Muscle of leg (tissue), 11 donors: Measurements from ENCODE around the gene MGLL. TPM values are rescaled to one million over a fixed set of nuclear protein-coding genes. Genes with fewer than 3 reads are reported as not detected.

Experiments
- DNase-seq: peaks from one replicate; pipeline ENCODE4 v3.0.0; 2013
- H3K27ac ChIP-seq: one replicate; pipeline ENCODE4 v1.5.1; 2013; ENCODE audit warnings: mild to moderate bottlenecking, low read length, control low read depth
- H3K27me3 ChIP-seq: one replicate; pipeline ENCODE4 v1.6.1; 2013; ENCODE audit warnings: low read length; ENCODE audit not compliant: control insufficient read depth, insufficient read depth
- H3K36me3 ChIP-seq: one replicate; pipeline ENCODE4 v1.6.1; 2013; ENCODE audit warnings: low read length; ENCODE audit not compliant: control insufficient read depth, insufficient read depth
- H3K4me1 ChIP-seq: one replicate; pipeline ENCODE4 v1.6.1; 2013; ENCODE audit warnings: low read length; ENCODE audit not compliant: control insufficient read depth, insufficient read depth
- H3K4me3 ChIP-seq: one replicate; pipeline ENCODE4 v1.5.1; 2013; ENCODE audit warnings: low read length, control low read depth
- H3K9me3 ChIP-seq: replicated peaks from 2 replicates; pipeline ENCODE4 v1.6.1; 2013; ENCODE audit warnings: low read depth, low read length; ENCODE audit not compliant: control insufficient read depth
- WGBS: methylation state at CpG from one replicate; pipeline ENCODE4 v1.1.5; 2013; ENCODE audit warnings: missing lambda C conversion rate; ENCODE audit not compliant: insufficient coverage; 5-methylcytosine and 5-hydroxymethylcytosine counted together
- polyA plus RNA-seq, 8 donors: library from polyadenylated mRNA; unstranded; fragments of 120-200 nt; gene quantifications; one replicate each; pipeline versions ENCODE4 v1.2.1 to v1.2.3, GENCODE V29; 2013; ENCODE audit warnings: inconsistent platforms in 1 of 8, low replicate concordance in 1 of 8; ENCODE audit not compliant: insufficient read length in 8 of 8, insufficient read depth in 1 of 8
- total RNA-seq: library from RNA; stranded (reverse); fragments of 120-200 nt; gene quantifications from one replicate; pipeline ENCODE4 v1.2.4, GENCODE V29; 2013

The MGLL gene
- total and polyA plus RNA-seq, 9 donors, result 18.1 to 25.7 (median 22.3) TPM

DNA sequence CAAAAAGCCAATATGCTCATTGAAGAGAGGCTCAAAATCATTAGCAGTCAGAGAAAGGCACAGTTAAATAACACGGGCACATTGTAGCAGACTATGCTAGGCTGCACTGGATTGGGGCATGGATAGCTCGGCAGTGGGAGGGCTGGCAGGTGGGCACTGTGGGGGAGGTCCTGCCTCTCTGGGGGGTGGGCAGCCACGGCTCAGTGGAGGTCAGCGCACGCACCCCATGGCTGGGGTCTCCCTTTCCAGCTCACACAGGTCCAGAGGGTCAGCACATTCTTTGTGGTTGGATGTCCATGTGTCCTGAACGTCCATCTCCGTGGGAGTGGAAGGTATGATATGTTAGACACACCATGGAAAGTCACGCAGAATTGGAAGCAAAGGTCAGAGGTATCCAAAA, 18.4 kb upstream of the MGLL start:
- no peak for DNase-seq
- Histone ChIP-seq H3K36me3 (no peaks in the 10 kb centered on the region), H3K9me3 (no peaks in the 10 kb centered on the region), H3K4me3 (no peak overlapping the region), H3K27ac (no peak overlapping the region), H3K27me3 (no peaks in the 10 kb centered on the region), H3K4me1 (no peaks in the 10 kb centered on the region)
- 85% methylated on average over 5 of the region's 8 CpGs for WGBS

- H3K4me3 ChIP-seq, result no peak overlapping the region
- H3K27me3 ChIP-seq, result no peaks in the 10 kb centered on the region
- H3K4me1 ChIP-seq, result no peaks in the 10 kb centered on the region
- DNase-seq, result no peak
- no CpG with 5 or more reads among the region's 5 CpGs for WGBS
- no peak overlapping the region for H3K27ac ChIP-seq
- no peaks in the 10 kb centered on the region for H3K9me3 ChIP-seq
- H3K36me3 ChIP-seq, result no peaks in the 10 kb centered on the region
Measured at GRCh38 chr3:127839099-127839498, 16.8 kb upstream of the MGLL start.

DNA sequence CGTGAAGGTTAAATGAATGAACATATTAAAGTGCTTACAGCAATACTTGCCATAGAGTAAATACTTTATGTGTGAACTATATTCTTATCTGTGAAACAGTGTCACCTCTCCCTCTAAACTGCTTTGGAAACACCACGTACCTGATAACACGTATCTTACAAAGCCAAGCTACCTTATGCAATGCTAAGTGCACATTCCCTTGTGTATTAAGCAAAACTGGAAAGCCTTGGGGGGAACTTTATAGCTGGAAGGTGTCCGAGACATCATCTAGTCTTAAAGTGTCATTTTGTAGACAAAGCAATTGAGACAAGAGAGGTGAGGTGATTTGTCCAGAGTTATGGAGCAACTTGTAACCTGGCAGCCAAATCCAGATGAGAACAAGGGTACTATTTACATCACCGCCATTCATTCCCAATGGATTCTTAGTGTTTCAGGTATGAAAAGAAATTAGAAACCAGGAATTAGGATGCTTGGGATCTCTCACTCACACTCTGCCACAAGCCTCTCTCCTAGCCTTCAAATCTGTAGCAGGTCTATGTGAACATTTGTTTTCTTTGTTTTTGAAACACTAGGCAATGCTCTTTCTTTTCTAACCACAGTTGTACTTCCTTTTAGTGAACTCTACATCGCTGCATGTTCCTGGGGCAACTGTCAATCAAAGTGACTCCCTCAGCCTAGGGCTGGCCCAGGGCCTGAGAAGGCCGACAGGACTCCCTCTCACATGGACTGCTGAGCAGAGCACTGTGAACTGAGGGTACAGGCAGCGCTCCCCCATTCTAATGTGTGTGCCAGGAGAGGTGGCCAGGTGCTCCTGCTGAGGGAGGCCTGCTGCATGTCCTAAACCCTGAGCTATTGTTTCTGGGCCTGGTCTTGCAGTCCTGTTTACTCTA, 13.9 kb upstream of the MGLL start:
- H3K36me3 ChIP-seq, result no peaks in the 10 kb centered on the region
- H3K4me1 ChIP-seq, result no peaks in the 10 kb centered on the region
- WGBS, result 92% methylated on average over 3 of the region's 8 CpGs
- no peak for DNase-seq
- H3K9me3 ChIP-seq, result no peaks in the 10 kb centered on the region
- H3K27ac ChIP-seq, result no peak overlapping the region
- H3K27me3 ChIP-seq, result no peaks in the 10 kb centered on the region
- no peak overlapping the region for H3K4me3 ChIP-seq

- Histone ChIP-seq H3K27ac (no peak overlapping the region), H3K36me3 (no peaks in the 10 kb centered on the region), H3K27me3 (no peaks in the 10 kb centered on the region), H3K4me1 (no peaks in the 10 kb centered on the region), H3K4me3 (no peak overlapping the region), H3K9me3 (peaks cover 4% of the 10 kb centered on the region)
- no CpG with 5 or more reads among the region's 4 CpGs for WGBS
- no peak for DNase-seq
Measured at GRCh38 chr3:127834771-127835170, 12.5 kb upstream of the MGLL start.

DNA sequence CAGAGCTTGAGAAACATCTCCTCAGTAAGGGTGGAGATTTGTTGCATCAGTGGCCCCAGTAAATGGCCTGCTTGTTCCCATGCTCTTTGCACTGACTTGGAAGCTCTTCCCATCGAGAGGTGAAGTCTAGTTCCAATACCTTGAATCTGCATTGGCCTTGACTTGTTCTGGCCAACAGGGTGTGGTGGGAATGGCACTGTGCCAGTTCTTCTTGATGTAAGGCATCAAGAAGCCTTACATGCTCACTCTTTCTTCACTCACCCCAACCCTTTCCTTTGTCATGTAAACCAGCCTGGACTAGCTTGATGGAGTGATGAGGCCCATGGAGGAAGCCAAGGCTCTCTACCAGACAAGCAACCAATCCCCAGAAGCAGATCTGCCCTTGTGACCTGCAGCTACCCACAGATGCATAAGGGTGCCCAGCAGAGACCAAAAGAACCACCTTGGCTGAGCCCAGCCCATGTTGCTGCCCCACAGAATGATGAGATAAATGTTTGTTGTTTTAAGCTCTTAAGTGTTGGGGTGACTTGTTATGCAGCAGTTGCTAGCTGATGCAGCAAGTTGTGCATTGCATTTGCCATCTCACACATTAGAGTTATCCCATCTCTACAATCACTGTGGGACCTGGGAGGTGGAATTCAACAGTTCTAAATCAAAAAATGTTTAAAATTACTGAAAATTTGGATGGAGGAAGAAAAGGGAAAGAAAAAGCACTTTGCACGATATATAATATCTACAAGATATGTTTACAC, 11.1 kb upstream of the MGLL start:
- no peak for DNase-seq
- Histone ChIP-seq H3K9me3 (peaks cover 5% of the 10 kb centered on the region), H3K4me3 (no peak overlapping the region), H3K4me1 (no peaks in the 10 kb centered on the region), H3K27me3 (no peaks in the 10 kb centered on the region), H3K36me3 (no peaks in the 10 kb centered on the region), H3K27ac (no peak overlapping the region)
- 86% methylated on average over 1 of the region's 2 CpGs for WGBS

GRCh38 chr3:127831723-127832172, 9.4 kb upstream of the MGLL start:
- Histone ChIP-seq H3K9me3 (peaks cover 10% of the 10 kb centered on the region), H3K27me3 (no peaks in the 10 kb centered on the region), H3K4me3 (no peak overlapping the region), H3K27ac (no peak overlapping the region), H3K4me1 (no peaks in the 10 kb centered on the region), H3K36me3 (no peaks in the 10 kb centered on the region)
- 64% methylated on average over 3 of the region's 4 CpGs for WGBS
- DNase-seq, result no peak

- H3K27me3 ChIP-seq, result no peaks in the 10 kb centered on the region
- H3K4me3 ChIP-seq, result no peak overlapping the region
- H3K36me3 ChIP-seq, result no peaks in the 10 kb centered on the region
- peaks cover 10% of the 10 kb centered on the region for H3K9me3 ChIP-seq
- no peak for DNase-seq
- H3K27ac ChIP-seq, result no peak overlapping the region
- no peaks in the 10 kb centered on the region for H3K4me1 ChIP-seq
- no CpG with 5 or more reads among the region's 1 CpG for WGBS
Measured at GRCh38 chr3:127829537-127829936, 7.2 kb upstream of the MGLL start.

- WGBS, result no CpG with 5 or more reads among the region's 2 CpGs
- peaks cover 3% of the 10 kb centered on the region for H3K4me1 ChIP-seq
Measured at GRCh38 chr3:127827808-127828207, 5.5 kb upstream of the MGLL start.

GRCh38 chr3:127825756-127826155, 3.4 kb upstream of the MGLL start:
- Histone ChIP-seq H3K27ac (no peak overlapping the region), H3K4me1 (peaks cover 10% of the 10 kb centered on the region), H3K27me3 (no peaks in the 10 kb centered on the region), H3K4me3 (no peak overlapping the region), H3K9me3 (peaks cover 10% of the 10 kb centered on the region), H3K36me3 (peaks cover under 1% of the 10 kb centered on the region)
- DNase-seq, result peak; percentile 67
- 52% methylated on average over 2 of the region's 3 CpGs for WGBS

More at GRCh38 chr3:127827808-127828207, 5.5 kb upstream of the MGLL start:
- DNase-seq, result no peak
- no peaks in the 10 kb centered on the region for H3K27me3 ChIP-seq
- no peaks in the 10 kb centered on the region for H3K36me3 ChIP-seq
- H3K4me3 ChIP-seq, result no peak overlapping the region
- no peak overlapping the region for H3K27ac ChIP-seq
- H3K9me3 ChIP-seq, result peaks cover 10% of the 10 kb centered on the region

GRCh38 chr3:127824151-127824825, 2.0 kb upstream of the MGLL start:
- no peaks in the 10 kb centered on the region for H3K27me3 ChIP-seq
- peaks cover 14% of the 10 kb centered on the region for H3K4me1 ChIP-seq
- no peak for DNase-seq
- H3K9me3 ChIP-seq, result peaks cover 6% of the 10 kb centered on the region
- H3K27ac ChIP-seq, result no peak overlapping the region
- no peak overlapping the region for H3K4me3 ChIP-seq
- H3K36me3 ChIP-seq, result peaks cover 4% of the 10 kb centered on the region
- 85% methylated on average over 12 of the region's 14 CpGs for WGBS
